Measurements from ENCODE around the gene ACBD3. TPM values are rescaled to one million over a fixed set of nuclear protein-coding genes. Genes with fewer than 3 reads are reported as not detected.
"Not testable (repeated sequence)": the region's sequence is repeated elsewhere in the genome, so short reads cannot be mapped to it uniquely, and the experiment has no call there.

ACBD3 gene
- total and polyA plus RNA-seq, 7 experiments from 2014 or later, result 15.4 to 29.9 (median 24.4) TPM

- intact Hi-C loops (cut with micrococcal nuclease), result loop anchor here in 1 of 2 donors (2.0 kb wide), 1 partner anchor 130 kb away; no protein-coding TSS in a partner anchor
- no peak for DNase-seq
- Mint-ChIP-seq H3K36me3 (no peaks in the 10 kb centered on the region), H3K9me3 (peaks cover 0 to 2% (median 0%) of the 10 kb centered on the region in 11 donors), H3K27ac (no peak overlapping the region), H3K4me1 (peaks cover 0 to 3% (median 0%) of the 10 kb centered on the region in 7 donors), H3K4me3 (no peak overlapping the region), H3K27me3 (peaks cover 0 to 22% (median 4%) of the 10 kb centered on the region in 5 donors)
- H3K27ac ChIP-seq (ENCODE audit: low read depth, low read length), result no peak overlapping the region
- H3K4me3 ChIP-seq (ENCODE audit: low read length), result no peak overlapping the region
- H3K9me3 ChIP-seq (ENCODE audit: control insufficient read depth in 2 of 3, low read length in 3 of 3), result no peaks in the 10 kb centered on the region
- H3K4me1 ChIP-seq (ENCODE audit: control insufficient read depth in 2 of 2, insufficient read depth in 2 of 2, low read length in 2 of 2), result no peaks in the 10 kb centered on the region
- CTCF ChIA-PET, result interaction anchor here (0.6 kb wide), 1 partner anchor 97 kb away, joined by 5 read pairs; no protein-coding TSS in a partner anchor
- no peak for ATAC-seq
- POLR2A ChIA-PET, result no interaction called here
- no peaks in the 10 kb centered on the region for H3K27me3 ChIP-seq (ENCODE audit: control insufficient read depth in 2 of 2, insufficient read depth in 2 of 2, low read length in 2 of 2)
- H3K36me3 ChIP-seq (ENCODE audit: control insufficient read depth in 2 of 3, insufficient read depth in 3 of 3, low read length in 3 of 3), result no peaks in the 10 kb centered on the region
Observed at GRCh38 chr1:226203240-226203639, 16.7 kb upstream of the ACBD3 start.

- CTCF ChIA-PET, result interaction anchor here (0.6 to 6.4 kb wide), 2 partner anchors 78 to 97 kb away, joined by 5 to 89 read pairs; no protein-coding TSS in a partner anchor
- H3K4me3 ChIP-seq (ENCODE audit: low read length); POLR2A ChIA-PET; H3K36me3 ChIP-seq (ENCODE audit: control insufficient read depth in 2 of 3, insufficient read depth in 3 of 3, low read length in 3 of 3); H3K36me3 Mint-ChIP-seq; ATAC-seq; H3K27ac ChIP-seq (ENCODE audit: low read depth, low read length); H3K9me3 Mint-ChIP-seq; H3K4me3 Mint-ChIP-seq; H3K4me1 ChIP-seq (ENCODE audit: control insufficient read depth in 2 of 2, insufficient read depth in 2 of 2, low read length in 2 of 2); DNase-seq; H3K4me1 Mint-ChIP-seq; H3K27me3 ChIP-seq (ENCODE audit: control insufficient read depth in 2 of 2, insufficient read depth in 2 of 2, low read length in 2 of 2); H3K27ac Mint-ChIP-seq; H3K9me3 ChIP-seq (ENCODE audit: control insufficient read depth in 2 of 3, low read length in 3 of 3): not testable (repeated sequence)
- H3K27me3 Mint-ChIP-seq, result peaks cover 0 to 21% (median 4%) of the 10 kb centered on the region in 5 donors
- intact Hi-C loops (cut with micrococcal nuclease), result loop anchor here in 1 of 2 donors (2.0 kb wide), 1 partner anchor 130 kb away; no protein-coding TSS in a partner anchor
Observed at GRCh38 chr1:226202666-226203065, 16.1 kb upstream of the ACBD3 start.

- Mint-ChIP-seq H3K27ac (no peak overlapping the region), H3K4me3 (no peak overlapping the region), H3K36me3 (no peaks in the 10 kb centered on the region), H3K27me3 (peaks cover 0 to 21% (median 4%) of the 10 kb centered on the region in 5 donors), H3K4me1 (peaks cover 0 to 3% (median 0%) of the 10 kb centered on the region in 7 donors), H3K9me3 (peaks cover 0 to 2% (median 0%) of the 10 kb centered on the region in 11 donors)
- DNase-seq (no peak), ATAC-seq (no peak)
- Histone ChIP-seq H3K36me3 (ENCODE audit: control insufficient read depth in 2 of 3, insufficient read depth in 3 of 3, low read length in 3 of 3) (no peaks in the 10 kb centered on the region), H3K27me3 (ENCODE audit: control insufficient read depth in 2 of 2, insufficient read depth in 2 of 2, low read length in 2 of 2) (no peaks in the 10 kb centered on the region), H3K4me1 (ENCODE audit: control insufficient read depth in 2 of 2, insufficient read depth in 2 of 2, low read length in 2 of 2) (no peaks in the 10 kb centered on the region), H3K4me3 (ENCODE audit: low read length) (no peak overlapping the region), H3K9me3 (ENCODE audit: control insufficient read depth in 2 of 3, low read length in 3 of 3) (no peaks in the 10 kb centered on the region), H3K27ac (ENCODE audit: low read depth, low read length) (no peak overlapping the region)
- intact Hi-C loops (cut with micrococcal nuclease), result loop anchor here in 1 of 2 donors (2.0 kb wide), 1 partner anchor 131 kb away; no protein-coding TSS in a partner anchor
- ChIA-PET POLR2A (no interaction called here), CTCF (interaction anchor here (6.4 kb wide), 1 partner anchor 78 kb away, joined by 89 read pairs; no protein-coding TSS in a partner anchor)
Observed at GRCh38 chr1:226202246-226202645, 15.7 kb upstream of the ACBD3 start.

GRCh38 chr1:226201029-226201593 lies 14.6 kb upstream of the ACBD3 start:
- intact Hi-C loops (cut with micrococcal nuclease), result loop anchor here in 1 of 2 donors (1.0 kb wide), 1 partner anchor 132 kb away; no protein-coding TSS in a partner anchor
- H3K36me3 Mint-ChIP-seq, result no peaks in the 10 kb centered on the region
- no peak overlapping the region for H3K4me3 Mint-ChIP-seq
- POLR2A ChIA-PET, result interaction anchor here (0.8 kb wide), 1 partner anchor 12 kb away, joined by 3 read pairs; no protein-coding TSS in a partner anchor
- H3K27ac Mint-ChIP-seq, result no peak overlapping the region
- ATAC-seq (no peak), DNase-seq (no peak)
- CTCF ChIA-PET, result interaction anchor here (6.4 kb wide), 1 partner anchor 77 kb away, joined by 89 read pairs; no protein-coding TSS in a partner anchor
- Histone ChIP-seq H3K27me3 (ENCODE audit: control insufficient read depth in 2 of 2, insufficient read depth in 2 of 2, low read length in 2 of 2) (no peaks in the 10 kb centered on the region), H3K9me3 (ENCODE audit: control insufficient read depth in 2 of 3, low read length in 3 of 3) (no peaks in the 10 kb centered on the region), H3K4me1 (ENCODE audit: control insufficient read depth in 2 of 2, insufficient read depth in 2 of 2, low read length in 2 of 2) (no peaks in the 10 kb centered on the region), H3K4me3 (ENCODE audit: low read length) (no peak overlapping the region), H3K27ac (ENCODE audit: low read depth, low read length) (no peak overlapping the region), H3K36me3 (ENCODE audit: control insufficient read depth in 2 of 3, insufficient read depth in 3 of 3, low read length in 3 of 3) (no peaks in the 10 kb centered on the region)
- H3K27me3 Mint-ChIP-seq, result peaks cover 0 to 18% (median 4%) of the 10 kb centered on the region in 5 donors
- peaks cover 0 to 5% (median 0%) of the 10 kb centered on the region in 7 donors for H3K4me1 Mint-ChIP-seq
- H3K9me3 Mint-ChIP-seq, result peaks cover 0 to 2% (median 0%) of the 10 kb centered on the region in 11 donors

GRCh38 chr1:226199971-226200370 lies 13.4 kb upstream of the ACBD3 start:
- Mint-ChIP-seq H3K27me3 (peaks cover 0 to 22% (median 5%) of the 10 kb centered on the region in 5 donors), H3K27ac (no peak overlapping the region), H3K36me3 (no peaks in the 10 kb centered on the region), H3K9me3 (peaks cover 0 to 2% (median 0%) of the 10 kb centered on the region in 11 donors), H3K4me3 (no peak overlapping the region), H3K4me1 (peaks cover 0 to 5% (median 0%) of the 10 kb centered on the region in 7 donors)
- DNase-seq, result no peak
- Histone ChIP-seq H3K4me1 (ENCODE audit: control insufficient read depth in 2 of 2, insufficient read depth in 2 of 2, low read length in 2 of 2) (no peaks in the 10 kb centered on the region), H3K4me3 (ENCODE audit: low read length) (no peak overlapping the region), H3K27ac (ENCODE audit: low read depth, low read length) (no peak overlapping the region), H3K9me3 (ENCODE audit: control insufficient read depth in 2 of 3, low read length in 3 of 3) (no peaks in the 10 kb centered on the region), H3K27me3 (ENCODE audit: control insufficient read depth in 2 of 2, insufficient read depth in 2 of 2, low read length in 2 of 2) (no peaks in the 10 kb centered on the region), H3K36me3 (ENCODE audit: control insufficient read depth in 2 of 3, insufficient read depth in 3 of 3, low read length in 3 of 3) (no peaks in the 10 kb centered on the region)
- POLR2A ChIA-PET, result no interaction called here
- CTCF ChIA-PET, result interaction anchor here (1.0 to 6.4 kb wide), 2 partner anchors 50 to 76 kb away, joined by 4 to 89 read pairs; no protein-coding TSS in a partner anchor
- intact Hi-C loops (cut with micrococcal nuclease), result no loop called here
- ATAC-seq, result no peak

GRCh38 chr1:226195144-226195543 lies 8.6 kb upstream of the ACBD3 start:
- Histone ChIP-seq H3K27me3 (ENCODE audit: control insufficient read depth in 2 of 2, insufficient read depth in 2 of 2, low read length in 2 of 2) (no peaks in the 10 kb centered on the region), H3K9me3 (ENCODE audit: control insufficient read depth in 2 of 3, low read length in 3 of 3) (no peaks in the 10 kb centered on the region), H3K4me3 (ENCODE audit: low read length) (no peak overlapping the region), H3K36me3 (ENCODE audit: control insufficient read depth in 2 of 3, insufficient read depth in 3 of 3, low read length in 3 of 3) (no peaks in the 10 kb centered on the region), H3K27ac (ENCODE audit: low read depth, low read length) (no peak overlapping the region), H3K4me1 (ENCODE audit: control insufficient read depth in 2 of 2, insufficient read depth in 2 of 2, low read length in 2 of 2) (no peaks in the 10 kb centered on the region)
- DNase-seq (no peak), ATAC-seq (no peak)
- Mint-ChIP-seq H3K4me1 (peaks cover 0 to 5% (median 0%) of the 10 kb centered on the region in 7 donors), H3K36me3 (no peaks in the 10 kb centered on the region), H3K27me3 (peaks cover 0 to 10% (median 0%) of the 10 kb centered on the region in 5 donors), H3K9me3 (no peaks in the 10 kb centered on the region), H3K27ac (peak overlapping the region in 1 of 9 donors; percentile 52), H3K4me3 (no peak overlapping the region)
- ChIA-PET CTCF (interaction anchor here (0.6 to 3.4 kb wide), 3 partner anchors 11 to 220 kb away, joined by 3 to 21 read pairs (median 5); no protein-coding TSS in a partner anchor), POLR2A (no interaction called here)
- intact Hi-C loops (cut with micrococcal nuclease), result no loop called here

All from naive thymus-derived CD4-positive, alpha-beta T cell (primary cell).